Measurements from ENCODE around the gene C1orf174. TPM values are rescaled to one million over a fixed set of nuclear protein-coding genes. Genes with fewer than 3 reads are reported as not detected.

The C1orf174 gene
- polyA plus RNA-seq, 1 donor from 2014 or later = 29.4 TPM

DNA sequence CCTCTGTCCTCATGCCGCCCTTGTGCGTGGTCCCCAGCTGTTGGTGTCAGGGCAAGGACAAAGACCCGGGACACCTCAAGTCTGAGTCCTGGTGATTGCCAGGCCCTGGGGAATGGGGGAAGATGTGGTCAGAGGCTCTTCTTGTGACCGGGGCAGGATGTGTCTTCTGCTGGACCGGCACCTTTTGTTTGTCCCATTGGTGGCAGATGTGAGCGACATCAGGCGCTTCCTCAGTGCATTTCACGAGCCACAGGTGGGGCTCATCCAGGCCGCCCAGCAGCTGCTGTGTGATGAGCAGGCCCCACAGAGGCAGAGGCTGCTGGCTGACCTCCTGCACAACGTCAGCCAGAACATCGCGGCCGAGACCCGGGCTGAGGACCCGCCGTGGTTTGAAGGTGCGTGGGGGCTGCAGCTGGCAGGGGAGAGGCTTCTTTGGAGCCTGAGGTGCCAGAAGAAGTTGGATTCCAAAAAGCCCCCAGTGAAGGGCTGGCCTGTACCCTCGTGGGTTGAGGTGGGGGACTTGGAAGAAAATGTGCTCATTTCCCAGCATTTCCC is 34.4 kb downstream of the C1orf174 start:
- Mint-ChIP-seq H3K36me3 (peaks cover 6% of the 10 kb centered on the region), H3K27ac (peak overlapping the region in 1 of 3 donors; percentile 80), H3K4me1 (peaks cover 0 to 8% (median 8%) of the 10 kb centered on the region in 3 donors), H3K9me3 (no peaks in the 10 kb centered on the region), H3K27me3 (no peaks in the 10 kb centered on the region), H3K4me3 (no peak overlapping the region)

GRCh38 chr1:3864884-3865283 is 35.2 kb downstream of the C1orf174 start:
- no peaks in the 10 kb centered on the region for H3K27me3 Mint-ChIP-seq
- H3K36me3 Mint-ChIP-seq = peaks cover 6% of the 10 kb centered on the region
- no peak overlapping the region for H3K4me3 Mint-ChIP-seq
- no peaks in the 10 kb centered on the region for H3K9me3 Mint-ChIP-seq
- peaks cover 0 to 8% (median 8%) of the 10 kb centered on the region in 3 donors for H3K4me1 Mint-ChIP-seq
- H3K27ac Mint-ChIP-seq = peak overlapping the region in 1 of 3 donors; percentile 80

- Mint-ChIP-seq H3K27ac (no peak overlapping the region), H3K36me3 (peaks cover 8% of the 10 kb centered on the region), H3K4me1 (peaks cover 0 to 11% (median 8%) of the 10 kb centered on the region in 3 donors), H3K27me3 (no peaks in the 10 kb centered on the region), H3K9me3 (no peaks in the 10 kb centered on the region), H3K4me3 (peak overlapping the region in 1 of 4 donors; percentile 17)
Observed at GRCh38 chr1:3863231-3863935, 36.7 kb downstream of the C1orf174 start.

- Mint-ChIP-seq H3K4me3 (peak overlapping the region; percentile 96 to 100 (median 98)), H3K27ac (peak overlapping the region in 1 of 3 donors; percentile 62), H3K4me1 (peaks cover 6 to 24% (median 10%) of the 10 kb centered on the region in 3 donors), H3K36me3 (peaks cover 8% of the 10 kb centered on the region), H3K9me3 (no peaks in the 10 kb centered on the region), H3K27me3 (no peaks in the 10 kb centered on the region)
Observed at GRCh38 chr1:3858231-3858981, 41.7 kb downstream of the C1orf174 start.

DNA sequence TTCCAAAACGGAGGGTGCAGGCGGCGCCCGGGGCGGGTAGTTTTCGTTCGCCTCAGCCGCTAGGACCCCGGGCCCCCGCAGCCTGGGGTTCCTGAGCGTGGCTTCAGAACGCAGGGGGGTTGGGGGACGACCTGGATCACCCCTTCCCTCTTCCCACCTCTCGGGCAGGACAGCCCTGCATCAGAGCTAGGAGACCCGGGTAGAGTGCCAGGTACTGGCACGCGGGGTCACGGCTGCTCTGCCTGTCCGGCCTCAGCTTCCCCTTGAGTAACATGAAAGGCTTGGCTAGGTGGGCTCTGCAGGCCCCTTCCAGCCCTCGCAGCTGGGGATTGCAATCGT is 42.3 kb downstream of the C1orf174 start:
- Mint-ChIP-seq H3K27ac (peak overlapping the region in 1 of 3 donors; percentile 62), H3K4me1 (peaks cover 10 to 25% (median 11%) of the 10 kb centered on the region in 3 donors), H3K36me3 (peaks cover 8% of the 10 kb centered on the region), H3K27me3 (no peaks in the 10 kb centered on the region), H3K9me3 (no peaks in the 10 kb centered on the region), H3K4me3 (peak overlapping the region; percentile 96 to 100 (median 98))

- Mint-ChIP-seq H3K27ac (peak within 1 kb of the TSS; percentile 83 to 97 (median 92)), H3K4me3 (peak within 1 kb of the TSS; percentile 96 to 100 (median 98)), H3K36me3 (peaks cover 8% of the 10 kb centered on the region), H3K4me1 (peaks cover 10 to 25% (median 11%) of the 10 kb centered on the region in 3 donors), H3K9me3 (no peaks in the 10 kb centered on the region), H3K27me3 (no peaks in the 10 kb centered on the region)
Observed at GRCh38 chr1:3856923-3857790, 42.9 kb downstream of the C1orf174 start, which contains the start of the genes CEP104 and DFFB. Gene CEP104 (minus strand): TSS chr1:3857211. CDS start chr1:3852407, 4,804 bp downstream. Gene DFFB (plus strand): TSS chr1:3857476. CDS start chr1:3857604, 128 bp downstream.

DNA sequence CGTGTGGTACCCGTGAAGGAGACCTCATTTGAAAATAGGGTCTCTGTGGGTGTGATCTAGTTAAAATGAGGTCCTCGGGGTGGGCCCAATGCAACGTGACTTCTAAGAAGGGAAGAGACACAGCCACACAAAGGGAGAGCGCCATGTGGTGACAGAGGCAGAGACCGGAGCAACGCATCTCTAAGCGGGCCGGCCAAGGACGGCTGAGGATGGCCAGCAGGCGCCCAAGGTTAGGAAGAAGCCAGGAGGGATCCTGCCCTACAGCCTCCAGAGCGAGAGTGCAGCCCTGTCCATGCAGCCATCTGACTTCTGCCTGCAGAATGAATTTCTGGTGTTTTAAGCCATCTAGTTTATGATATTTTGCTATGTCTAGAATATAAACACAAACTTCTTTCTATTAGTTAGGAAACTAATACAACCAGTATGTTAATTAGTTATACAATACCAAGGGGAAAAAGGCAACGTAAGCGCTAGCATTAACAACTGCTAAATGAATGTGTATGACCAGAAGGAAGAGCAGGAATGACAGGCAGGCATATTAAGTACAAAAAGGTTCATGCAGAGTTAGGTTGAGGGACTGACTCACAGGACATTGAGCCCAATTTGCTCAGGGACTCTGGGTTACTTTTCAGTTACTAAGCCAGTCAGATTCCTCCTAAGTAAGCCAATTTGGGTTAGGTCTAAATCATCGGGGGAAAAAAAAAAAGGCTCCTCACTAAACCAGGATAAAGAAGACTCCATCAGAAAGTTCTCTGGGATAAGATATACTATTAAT is 47.2 kb downstream of the C1orf174 start:
- peaks cover 7% of the 10 kb centered on the region for H3K36me3 Mint-ChIP-seq
- H3K4me3 Mint-ChIP-seq = peak overlapping the region in 2 of 4 donors; percentile 3 to 40
- H3K9me3 Mint-ChIP-seq = no peaks in the 10 kb centered on the region
- peaks cover 8 to 17% (median 11%) of the 10 kb centered on the region in 3 donors for H3K4me1 Mint-ChIP-seq
- no peaks in the 10 kb centered on the region for H3K27me3 Mint-ChIP-seq
- H3K27ac Mint-ChIP-seq = peak overlapping the region in 1 of 3 donors; percentile 35

DNA sequence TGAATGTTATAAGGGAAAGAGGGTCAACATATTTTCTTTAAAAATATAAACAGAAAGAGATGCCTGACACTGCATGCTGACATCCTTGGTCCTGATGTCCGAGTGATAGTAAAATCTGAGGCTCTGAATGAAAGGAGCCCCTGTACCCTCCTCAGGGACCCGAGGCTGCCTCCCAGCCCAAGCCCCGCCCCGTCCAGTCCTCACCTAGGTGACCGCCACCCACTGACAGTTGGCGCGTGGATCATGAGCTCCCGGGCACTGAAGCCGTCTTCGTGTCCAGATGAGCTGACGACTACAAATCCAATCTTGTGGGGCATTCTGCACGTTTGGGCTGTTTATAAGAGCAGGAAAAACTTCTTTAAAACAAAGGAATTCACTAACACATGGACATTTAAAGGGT is 48.0 kb downstream of the C1orf174 start:
- Mint-ChIP-seq H3K27me3 (no peaks in the 10 kb centered on the region), H3K4me3 (no peak overlapping the region), H3K4me1 (peaks cover 6 to 14% (median 6%) of the 10 kb centered on the region in 3 donors), H3K9me3 (no peaks in the 10 kb centered on the region), H3K36me3 (peaks cover 4% of the 10 kb centered on the region), H3K27ac (no peak overlapping the region)

GRCh38 chr1:3851292-3851691 is 48.8 kb downstream of the C1orf174 start:
- Mint-ChIP-seq H3K36me3 (peaks cover 4% of the 10 kb centered on the region), H3K27ac (no peak overlapping the region), H3K4me3 (no peak overlapping the region), H3K4me1 (peaks cover 5 to 13% (median 5%) of the 10 kb centered on the region in 3 donors), H3K9me3 (no peaks in the 10 kb centered on the region), H3K27me3 (no peaks in the 10 kb centered on the region)

GRCh38 chr1:3850857-3851256 is 49.2 kb downstream of the C1orf174 start:
- peaks cover 4% of the 10 kb centered on the region for H3K36me3 Mint-ChIP-seq
- no peaks in the 10 kb centered on the region for H3K27me3 Mint-ChIP-seq
- H3K27ac Mint-ChIP-seq = no peak overlapping the region
- no peak overlapping the region for H3K4me3 Mint-ChIP-seq
- H3K4me1 Mint-ChIP-seq = peaks cover 3 to 10% (median 5%) of the 10 kb centered on the region in 3 donors
- H3K9me3 Mint-ChIP-seq = no peaks in the 10 kb centered on the region

- Mint-ChIP-seq H3K9me3 (no peaks in the 10 kb centered on the region), H3K4me1 (no peaks in the 10 kb centered on the region), H3K27ac (no peak overlapping the region), H3K27me3 (no peaks in the 10 kb centered on the region), H3K36me3 (peaks cover 9% of the 10 kb centered on the region), H3K4me3 (no peak overlapping the region)
Observed at GRCh38 chr1:3847081-3847480, 53.0 kb downstream of the C1orf174 start.

DNA sequence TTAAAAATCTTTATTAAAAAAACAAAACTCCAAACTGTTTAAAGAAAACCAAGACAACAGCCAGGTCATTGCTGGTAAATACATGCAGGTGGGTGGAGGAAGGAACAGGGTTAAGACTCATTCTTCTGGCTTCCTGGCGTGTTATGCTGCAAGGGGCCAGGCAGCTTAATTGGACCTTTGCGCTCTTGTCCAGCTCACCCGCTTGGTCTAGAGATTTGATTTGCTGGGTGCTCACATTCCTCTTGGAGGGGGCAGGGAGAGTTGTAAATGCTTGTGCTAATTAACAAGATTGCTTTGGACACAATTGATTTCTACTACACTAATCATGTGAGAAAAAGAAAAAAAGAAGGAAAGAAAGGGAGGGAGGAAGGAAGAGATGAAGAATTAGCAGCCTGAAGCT is 53.5 kb downstream of the C1orf174 start:
- no peaks in the 10 kb centered on the region for H3K9me3 Mint-ChIP-seq
- H3K27me3 Mint-ChIP-seq = no peaks in the 10 kb centered on the region
- H3K36me3 Mint-ChIP-seq = peaks cover 9% of the 10 kb centered on the region
- H3K27ac Mint-ChIP-seq = no peak overlapping the region
- no peaks in the 10 kb centered on the region for H3K4me1 Mint-ChIP-seq
- no peak overlapping the region for H3K4me3 Mint-ChIP-seq

- Mint-ChIP-seq H3K9me3 (peaks cover 0 to 2% (median 0%) of the 10 kb centered on the region in 3 donors), H3K4me3 (peak overlapping the region in 2 of 4 donors; percentile 54 to 77), H3K27me3 (no peaks in the 10 kb centered on the region), H3K36me3 (peaks cover 23% of the 10 kb centered on the region), H3K4me1 (peaks cover 0 to 5% (median 0%) of the 10 kb centered on the region in 3 donors), H3K27ac (no peak overlapping the region)
Observed at GRCh38 chr1:3842912-3843311, 57.2 kb downstream of the C1orf174 start.

DNA sequence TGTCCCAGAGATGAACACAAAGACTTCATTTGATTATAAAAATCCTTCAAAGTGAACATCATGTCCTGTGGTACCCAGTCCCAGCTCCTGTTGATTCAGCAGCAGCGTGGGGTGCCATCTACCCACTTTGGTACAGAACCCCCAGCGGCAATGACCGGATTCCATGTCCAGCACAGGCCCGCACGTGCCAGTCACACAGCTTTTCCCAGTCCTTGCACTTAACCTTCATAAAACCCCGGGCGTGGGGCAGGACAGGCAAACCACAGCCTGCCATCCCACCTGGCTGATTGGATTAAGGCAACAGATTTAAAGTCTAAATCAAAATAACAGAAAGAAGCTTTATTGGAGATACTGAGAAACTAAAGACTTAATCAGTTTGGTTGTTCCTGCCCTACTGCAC is 58.6 kb downstream of the C1orf174 start:
- Mint-ChIP-seq H3K36me3 (peaks cover 29% of the 10 kb centered on the region), H3K9me3 (peaks cover 0 to 6% (median 4%) of the 10 kb centered on the region in 3 donors), H3K27me3 (no peaks in the 10 kb centered on the region), H3K27ac (no peak overlapping the region), H3K4me3 (no peak overlapping the region), H3K4me1 (peaks cover 0 to 5% (median 0%) of the 10 kb centered on the region in 3 donors)

All from IgD-negative memory B cell (primary cell).